Karpas-422 (cell line): ENCODE measurements around the gene DPH6. TPM values are rescaled to one million over a fixed set of nuclear protein-coding genes. Genes with fewer than 3 reads are reported as not detected.

Experiments used
- DNase-seq: peaks from one replicate; pipeline ENCODE4 v3.0.0-alpha.2; 2015
- H2AFZ ChIP-seq: fragments of 200-600 bp; sonication (generic); 2 replicates; pipeline ENCODE4 v1.6.1; 2014; ENCODE audit warnings: antibody characterized with exemption, low read length, mixed read lengths
- H3K27ac ChIP-seq: fragments of 200-600 bp; sonication (generic); 2 replicates; pipeline ENCODE4 v1.5.1; 2014; ENCODE audit warnings: mild to moderate bottlenecking, low read length, moderate library complexity
- H3K27me3 ChIP-seq: fragments of 200-600 bp; sonication (generic); 2 replicates; pipeline ENCODE4 v1.6.1; 2014; ENCODE audit warnings: low read length, mixed read lengths
- H3K36me3 ChIP-seq: fragments of 200-600 bp; sonication (generic); 2 replicates; pipeline ENCODE4 v1.6.1; 2014; ENCODE audit warnings: low read length, mixed read lengths; ENCODE audit not compliant: insufficient read depth
- H3K4me1 ChIP-seq: fragments of 200-600 bp; sonication (generic); 2 replicates; pipeline ENCODE4 v1.6.1; 2014; ENCODE audit warnings: mild to moderate bottlenecking, low read length, mixed read lengths
- H3K4me2 ChIP-seq: fragments of 200-600 bp; sonication (generic); 2 replicates; pipeline ENCODE4 v1.6.1; 2014; ENCODE audit warnings: low read length, low read depth, mild to moderate bottlenecking; ENCODE audit not compliant: poor library complexity, severe bottlenecking
- H3K4me3 ChIP-seq: fragments of 200-600 bp; sonication (generic); 2 replicates; pipeline ENCODE4 v1.5.1; 2014; ENCODE audit warnings: mild to moderate bottlenecking, antibody characterized with exemption, low read length, mixed read lengths
- H3K79me2 ChIP-seq: fragments of 200-600 bp; sonication (generic); 2 replicates; pipeline ENCODE4 v1.6.1; 2014; ENCODE audit warnings: mild to moderate bottlenecking, low read length, mixed read lengths
- H3K9ac ChIP-seq: fragments of 200-600 bp; sonication (generic); 2 replicates; pipeline ENCODE4 v1.6.0; 2014; ENCODE audit warnings: low read length
- H3K9me2 ChIP-seq: fragments of 200-600 bp; sonication (generic), shearing (Covaris generic); replicated peaks from 2 replicates; pipeline ENCODE4 v1.6.0; 2014; ENCODE audit warnings: mild to moderate bottlenecking, low read length, moderate library complexity; ENCODE audit not compliant: insufficient read depth
- H3K9me3 ChIP-seq: fragments of 300-700, 200-600 bp; sonication (generic); 2 replicates; pipeline ENCODE4 v1.6.1; 2014; ENCODE audit warnings: low read length, mixed read lengths
- H4K20me1 ChIP-seq: fragments of 200-600 bp; sonication (generic); 2 replicates; pipeline ENCODE4 v1.6.1; 2014; ENCODE audit warnings: mild to moderate bottlenecking, antibody characterized with exemption, low read length, low read depth; ENCODE audit not compliant: insufficient read depth
- total RNA-seq: library from RNA; depleted of rRNA; stranded (reverse); fragments of >200 nt; shearing (Covaris generic); gene quantifications from 2 replicates; pipeline ENCODE4 v1.2.3, GENCODE V29; 2014; ENCODE audit warnings: low replicate concordance

Gene DPH6
- total RNA-seq, 1 experiment from 2014 or later = 15.4 TPM

- H3K4me2 ChIP-seq = no peak overlapping the region
- H3K4me1 ChIP-seq = no peaks in the 10 kb centered on the region
- no peaks in the 10 kb centered on the region for H3K79me2 ChIP-seq
- no peaks in the 10 kb centered on the region for H3K27me3 ChIP-seq
- no peaks in the 10 kb centered on the region for H3K36me3 ChIP-seq
- no peak overlapping the region for H3K9ac ChIP-seq
- H4K20me1 ChIP-seq = no peaks in the 10 kb centered on the region
- H3K4me3 ChIP-seq = no peak overlapping the region
- no peaks in the 10 kb centered on the region for H3K9me2 ChIP-seq
- no peak for DNase-seq
- H3K9me3 ChIP-seq = no peaks in the 10 kb centered on the region
- no peak overlapping the region for H3K27ac ChIP-seq
- H2AFZ ChIP-seq = no peak overlapping the region
These were observed 12.5 kb downstream of the DPH6 start for GRCh38 chr15:35533130-35534110.

GRCh38 chr15:35530698-35531097 lies 15.3 kb downstream of the DPH6 start:
- Histone ChIP-seq H3K4me2 (no peak overlapping the region), H2AFZ (no peak overlapping the region), H3K9me2 (no peaks in the 10 kb centered on the region), H3K9ac (no peak overlapping the region), H4K20me1 (no peaks in the 10 kb centered on the region), H3K9me3 (no peaks in the 10 kb centered on the region), H3K36me3 (no peaks in the 10 kb centered on the region), H3K79me2 (no peaks in the 10 kb centered on the region), H3K4me3 (no peak overlapping the region), H3K4me1 (no peaks in the 10 kb centered on the region), H3K27me3 (no peaks in the 10 kb centered on the region), H3K27ac (no peak overlapping the region)
- DNase-seq = no peak

- Histone ChIP-seq H3K9ac (no peak overlapping the region), H2AFZ (no peak overlapping the region), H3K9me2 (no peaks in the 10 kb centered on the region)
These were observed 16.2 kb downstream of the DPH6 start for GRCh38 chr15:35529784-35530183.

GRCh38 chr15:35522061-35522460 lies 23.9 kb downstream of the DPH6 start:
- Histone ChIP-seq H3K9me3 (no peaks in the 10 kb centered on the region), H3K4me1 (no peaks in the 10 kb centered on the region), H3K4me3 (no peak overlapping the region), H3K9me2 (no peaks in the 10 kb centered on the region), H3K27ac (no peak overlapping the region), H3K4me2 (no peak overlapping the region), H3K27me3 (no peaks in the 10 kb centered on the region), H4K20me1 (no peaks in the 10 kb centered on the region), H3K36me3 (no peaks in the 10 kb centered on the region), H2AFZ (no peak overlapping the region), H3K79me2 (no peaks in the 10 kb centered on the region), H3K9ac (no peak overlapping the region)
- DNase-seq = no peak

More at GRCh38 chr15:35529784-35530183, 16.2 kb downstream of the DPH6 start:
- H3K27me3 ChIP-seq = no peaks in the 10 kb centered on the region
- H3K79me2 ChIP-seq = no peaks in the 10 kb centered on the region
- H3K4me1 ChIP-seq = no peaks in the 10 kb centered on the region
- H3K36me3 ChIP-seq = no peaks in the 10 kb centered on the region
- H3K4me3 ChIP-seq = no peak overlapping the region
- no peak overlapping the region for H3K27ac ChIP-seq
- H3K4me2 ChIP-seq = no peak overlapping the region
- H3K9me3 ChIP-seq = no peaks in the 10 kb centered on the region
- H4K20me1 ChIP-seq = no peaks in the 10 kb centered on the region
- DNase-seq = no peak

- DNase-seq = peak; percentile 82
- H2AFZ ChIP-seq = no peak overlapping the region
These were observed 26.3 kb downstream of the DPH6 start for GRCh38 chr15:35519541-35520149.

GRCh38 chr15:35519052-35519451 lies 26.9 kb downstream of the DPH6 start:
- no peak overlapping the region for H2AFZ ChIP-seq
- no peaks in the 10 kb centered on the region for H3K4me1 ChIP-seq
- H3K4me2 ChIP-seq = no peak overlapping the region
- H4K20me1 ChIP-seq = no peaks in the 10 kb centered on the region
- no peak overlapping the region for H3K27ac ChIP-seq
- H3K9me3 ChIP-seq = no peaks in the 10 kb centered on the region
- H3K79me2 ChIP-seq = no peaks in the 10 kb centered on the region
- H3K27me3 ChIP-seq = no peaks in the 10 kb centered on the region
- no peaks in the 10 kb centered on the region for H3K36me3 ChIP-seq
- no peak for DNase-seq
- H3K4me3 ChIP-seq = no peak overlapping the region
- no peaks in the 10 kb centered on the region for H3K9me2 ChIP-seq
- no peak overlapping the region for H3K9ac ChIP-seq

More at GRCh38 chr15:35519541-35520149, 26.3 kb downstream of the DPH6 start:
- H3K4me1 ChIP-seq = no peaks in the 10 kb centered on the region
- no peaks in the 10 kb centered on the region for H3K36me3 ChIP-seq
- H3K79me2 ChIP-seq = no peaks in the 10 kb centered on the region
- no peaks in the 10 kb centered on the region for H4K20me1 ChIP-seq
- H3K9me2 ChIP-seq = no peaks in the 10 kb centered on the region
- no peaks in the 10 kb centered on the region for H3K27me3 ChIP-seq
- no peak overlapping the region for H3K4me3 ChIP-seq
- H3K9me3 ChIP-seq = no peaks in the 10 kb centered on the region
- no peak overlapping the region for H3K9ac ChIP-seq
- H3K27ac ChIP-seq = no peak overlapping the region
- no peak overlapping the region for H3K4me2 ChIP-seq

GRCh38 chr15:35514759-35515158 lies 31.2 kb downstream of the DPH6 start:
- Histone ChIP-seq H3K9ac (no peak overlapping the region), H3K79me2 (no peaks in the 10 kb centered on the region)

GRCh38 chr15:35507932-35508638 lies 37.9 kb downstream of the DPH6 start:
- H3K4me1 ChIP-seq = peaks cover 16% of the 10 kb centered on the region
- H3K27me3 ChIP-seq = no peaks in the 10 kb centered on the region
- H3K27ac ChIP-seq = no peak overlapping the region
- H3K4me3 ChIP-seq = no peak overlapping the region
- H3K79me2 ChIP-seq = no peaks in the 10 kb centered on the region
- no peak overlapping the region for H3K4me2 ChIP-seq
- H3K36me3 ChIP-seq = no peaks in the 10 kb centered on the region
- DNase-seq = no peak
- H3K9ac ChIP-seq = no peak overlapping the region
- no peaks in the 10 kb centered on the region for H3K9me3 ChIP-seq
- no peak overlapping the region for H2AFZ ChIP-seq
- H3K9me2 ChIP-seq = no peaks in the 10 kb centered on the region
- H4K20me1 ChIP-seq = no peaks in the 10 kb centered on the region

More at GRCh38 chr15:35514759-35515158, 31.2 kb downstream of the DPH6 start:
- Histone ChIP-seq H2AFZ (no peak overlapping the region), H3K4me2 (no peak overlapping the region), H3K9me3 (no peaks in the 10 kb centered on the region), H3K27ac (no peak overlapping the region), H3K36me3 (no peaks in the 10 kb centered on the region), H3K9me2 (no peaks in the 10 kb centered on the region), H3K27me3 (no peaks in the 10 kb centered on the region), H3K4me1 (no peaks in the 10 kb centered on the region), H3K4me3 (no peak overlapping the region), H4K20me1 (no peaks in the 10 kb centered on the region)
- DNase-seq = no peak
